Loucy (cell line): ENCODE measurements around the gene TSPAN31.

Experiments used
- H2AFZ ChIP-seq: fragments of 200-600 bp; sonication (generic); 2 replicates; pipeline ENCODE4 v1.6.0; 2016; ENCODE audit warnings: antibody characterized with exemption, mild to moderate bottlenecking, low read length, moderate library complexity
- H3F3A ChIP-seq: fragments of 200-600 bp; 2 replicates; pipeline ENCODE4 v1.6.0; 2016; ENCODE audit warnings: antibody characterized with exemption, low read depth, mild to moderate bottlenecking
- H3K27me3 ChIP-seq: fragments of 200-600 bp; sonication (generic); 2 replicates; pipeline ENCODE4 v1.6.1; 2014; ENCODE audit warnings: low read length, mild to moderate bottlenecking; ENCODE audit not compliant: insufficient read depth, poor library complexity, severe bottlenecking
- H3K36me3 ChIP-seq: fragments of 200-600 bp; sonication (generic); 2 replicates; pipeline ENCODE4 v1.6.1; 2016; ENCODE audit warnings: low read length; ENCODE audit not compliant: insufficient read depth
- H3K4me1 ChIP-seq: fragments of 200-600 bp; sonication (generic); 2 replicates; pipeline ENCODE4 v1.5.1; 2014; ENCODE audit warnings: low read length, mild to moderate bottlenecking; ENCODE audit not compliant: insufficient read depth, poor library complexity, severe bottlenecking
- H3K4me2 ChIP-seq: fragments of 200-600 bp; sonication (generic); 2 replicates; pipeline ENCODE4 v1.6.0; 2014; ENCODE audit warnings: antibody characterized with exemption, low read length, low read depth, mild to moderate bottlenecking; ENCODE audit not compliant: poor library complexity, severe bottlenecking
- H3K4me3 ChIP-seq: fragments of 200-600 bp; sonication (generic); 2 replicates; pipeline ENCODE4 v1.5.1; 2014; ENCODE audit warnings: low read length, mild to moderate bottlenecking, mixed read lengths; ENCODE audit not compliant: poor library complexity, severe bottlenecking
- H3K79me2 ChIP-seq: fragments of 200-600 bp; sonication (generic); 2 replicates; pipeline ENCODE4 v1.6.1; 2014; ENCODE audit warnings: low read length; ENCODE audit not compliant: insufficient read depth
- H3K9ac ChIP-seq: fragments of 200-600 bp; sonication (generic); 2 replicates; pipeline ENCODE4 v1.6.0; 2014; ENCODE audit warnings: mild to moderate bottlenecking, low read depth, low read length, moderate library complexity; ENCODE audit not compliant: poor library complexity, severe bottlenecking
- H3K9me2 ChIP-seq: fragments of 200-600 bp; sonication (generic); replicated peaks from 2 replicates; pipeline ENCODE4 v1.6.1; 2016; ENCODE audit warnings: low read depth, low read length, mixed read lengths
- H3K9me3 ChIP-seq: fragments of 200-600 bp; sonication (generic); 2 replicates; pipeline ENCODE4 v1.6.1; 2014; ENCODE audit warnings: mild to moderate bottlenecking, antibody characterized with exemption, low read length, low read depth; ENCODE audit not compliant: insufficient read depth
- H4K20me1 ChIP-seq: fragments of 200-600 bp; sonication (generic); 2 replicates; pipeline ENCODE4 v1.6.0; 2014; ENCODE audit warnings: antibody characterized with exemption, low read length, mild to moderate bottlenecking; ENCODE audit not compliant: insufficient read depth, poor library complexity, severe bottlenecking
- CTCF ChIP-seq: fragments of 200-600 bp; sonication (generic); conservative IDR thresholded peaks from 2 replicates; pipeline ENCODE4 v1.5.1; 2014; ENCODE audit warnings: mild to moderate bottlenecking, antibody characterized with exemption, low read length
- EZH2phosphoT487 ChIP-seq: fragments of 200-600 bp; IDR thresholded peaks from 2 replicates; pipeline ENCODE4 v1.6.1; 2018; ENCODE audit warnings: antibody characterized with exemption, mild to moderate bottlenecking, moderate library complexity, borderline replicate concordance

Gene TSPAN31, protein sequence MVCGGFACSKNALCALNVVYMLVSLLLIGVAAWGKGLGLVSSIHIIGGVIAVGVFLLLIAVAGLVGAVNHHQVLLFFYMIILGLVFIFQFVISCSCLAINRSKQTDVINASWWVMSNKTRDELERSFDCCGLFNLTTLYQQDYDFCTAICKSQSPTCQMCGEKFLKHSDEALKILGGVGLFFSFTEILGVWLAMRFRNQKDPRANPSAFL

DNA sequence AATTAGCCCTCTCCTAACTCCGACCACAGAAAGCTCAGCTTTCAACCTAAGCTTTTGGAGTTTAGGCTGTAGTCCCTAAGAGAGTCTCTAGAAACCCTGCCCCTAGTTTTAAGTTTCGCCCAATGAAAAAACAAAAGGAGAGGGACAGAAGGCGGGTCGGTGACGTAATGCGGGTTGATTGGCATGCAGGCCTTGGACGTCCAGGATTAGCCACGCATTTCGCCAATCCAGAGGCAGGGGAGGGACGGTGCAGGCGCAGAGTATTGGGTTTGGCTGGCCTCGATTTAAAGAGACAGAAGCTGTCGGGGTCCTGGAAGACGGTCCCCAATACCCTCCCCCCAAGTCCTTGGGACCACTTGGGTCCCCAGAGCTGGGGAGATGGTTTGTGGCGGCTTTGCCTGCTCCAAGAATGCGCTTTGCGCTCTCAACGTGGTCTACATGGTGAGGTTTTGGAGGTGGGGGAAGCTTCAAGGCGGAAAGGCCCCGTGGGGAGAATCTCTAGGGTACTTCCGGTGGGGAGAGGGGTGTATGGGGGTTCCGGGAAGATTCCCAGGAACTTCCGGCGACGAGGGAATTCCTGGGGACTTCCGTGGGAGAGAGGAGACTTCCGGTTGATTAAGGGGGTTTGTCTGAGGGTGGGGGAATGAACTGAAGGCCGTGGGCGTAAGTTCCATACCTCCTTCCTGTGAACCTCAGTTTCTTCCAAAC lies at the start of gene TSPAN31:
TSS of gene TSPAN31 (plus strand) at position 263 of the 708 bp plus-strand sequence. CDS start at position 379, 116 bp downstream.
- Histone ChIP-seq H3K4me1 (peaks cover 20% of the 10 kb centered on the region), H3K9me2 (no peaks in the 10 kb centered on the region), H3F3A (no peaks in the 10 kb centered on the region; the same call in 1 of the 2 replicates), H4K20me1 (peaks cover 18% of the 10 kb centered on the region), H3K4me2 (peak within 1 kb of the TSS; percentile 72), H3K36me3 (peaks cover 27% of the 10 kb centered on the region), H3K27me3 (no peaks in the 10 kb centered on the region), H3K79me2 (peaks cover 38% of the 10 kb centered on the region), H3K9ac (peak within 1 kb of the TSS; percentile 69), H3K4me3 (peak within 1 kb of the TSS; percentile 77), H3K9me3 (no peaks in the 10 kb centered on the region), H2AFZ (no peak within 1 kb of the TSS)
- TF ChIP-seq CTCF: no peak
- no peak for TF ChIP-seq EZH2phosphoT487

GRCh38 chr12:57695770-57696432 lies 48.9 kb upstream of the TSPAN31 start:
- Histone ChIP-seq H2AFZ (no peak overlapping the region), H3K4me2 (peak overlapping the region; percentile 100), H3K36me3 (peaks cover 10% of the 10 kb centered on the region; the same call in 1 of the 2 replicates), H3K4me3 (peak overlapping the region; percentile 88), H3K9me3 (no peaks in the 10 kb centered on the region), H3K27me3 (no peaks in the 10 kb centered on the region), H3K79me2 (peaks cover 22% of the 10 kb centered on the region), H4K20me1 (peaks cover 7% of the 10 kb centered on the region), H3K9ac (no peak overlapping the region), H3K4me1 (peaks cover 8% of the 10 kb centered on the region), H3K9me2 (no peaks in the 10 kb centered on the region), H3F3A (no peaks in the 10 kb centered on the region)
- no peak for TF ChIP-seq CTCF
- TF ChIP-seq EZH2phosphoT487: no peak

DNA sequence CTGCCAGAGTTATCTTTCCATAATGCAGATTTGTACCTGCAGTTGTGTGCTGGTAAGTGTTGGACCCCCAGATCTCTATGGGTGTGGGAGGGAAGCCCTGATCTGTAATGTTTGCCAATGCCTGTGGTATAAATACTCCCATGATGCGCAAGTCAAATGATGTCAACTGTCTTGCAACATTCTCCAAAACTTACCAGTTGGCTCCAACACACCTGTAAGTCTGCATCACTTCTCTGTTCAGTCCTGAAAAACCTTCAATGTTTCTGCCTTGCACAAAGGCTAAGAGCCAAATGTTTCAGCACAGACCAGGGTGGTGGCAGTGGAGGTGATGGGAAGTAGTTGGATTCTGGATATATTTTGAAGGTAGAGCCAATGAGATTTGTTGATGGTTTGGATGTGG lies 47.8 kb upstream of the TSPAN31 start:
- Histone ChIP-seq H3K27me3 (no peaks in the 10 kb centered on the region), H3K4me1 (peaks cover 8% of the 10 kb centered on the region), H3K4me3 (no peak overlapping the region), H3K4me2 (no peak overlapping the region), H2AFZ (no peak overlapping the region), H3K9me2 (no peaks in the 10 kb centered on the region), H3F3A (no peaks in the 10 kb centered on the region), H3K9ac (no peak overlapping the region), H4K20me1 (peaks cover 7% of the 10 kb centered on the region), H3K9me3 (no peaks in the 10 kb centered on the region), H3K79me2 (peaks cover 22% of the 10 kb centered on the region), H3K36me3 (peaks cover 10% of the 10 kb centered on the region; the same call in 1 of the 2 replicates)
- no peak for TF ChIP-seq CTCF
- TF ChIP-seq EZH2phosphoT487: no peak
